ENCODE data around the gene DDX51.
A peak's percentile ranks its signal among the peaks of the same experiment; 100 is the strongest.

DDX51 gene

GRCh38 chr12:132147423-132148367 is 3.6 kb upstream of the DDX51 start:
- TF ChIP-seq CTCF (IDR thresholded peaks at IDR 0.05; ENCODE audit: low read depth, low read length), result no peak
- Histone ChIP-seq H3K9me3 (ENCODE audit: severe bottlenecking) (peaks cover 3% of the 10 kb centered on the region), H3K4me3 (ENCODE audit: low read depth, low read length) (no peak overlapping the region), H3K36me3 (peaks cover 53% of the 10 kb centered on the region), H3K27me3 (ENCODE audit: insufficient read depth, low read depth, severe bottlenecking) (no peaks in the 10 kb centered on the region), H3K27ac (no peak overlapping the region)
- DNase-seq, result no peak

GRCh38 chr12:132146772-132147422 is 2.8 kb upstream of the DDX51 start:
- no peak for TF ChIP-seq CTCF (IDR thresholded peaks at IDR 0.05; ENCODE audit: low read depth, low read length)
- Histone ChIP-seq H3K27ac (no peak overlapping the region), H3K27me3 (ENCODE audit: insufficient read depth, low read depth, severe bottlenecking) (no peaks in the 10 kb centered on the region), H3K9me3 (ENCODE audit: severe bottlenecking) (peaks cover 3% of the 10 kb centered on the region), H3K36me3 (peaks cover 55% of the 10 kb centered on the region), H3K4me3 (ENCODE audit: low read depth, low read length) (no peak overlapping the region)
- DNase-seq, result no peak

GRCh38 chr12:132146098-132146497 is 2.0 kb upstream of the DDX51 start:
- Histone ChIP-seq H3K36me3 (peaks cover 55% of the 10 kb centered on the region), H3K27ac (no peak overlapping the region), H3K4me3 (ENCODE audit: low read depth, low read length) (no peak overlapping the region), H3K9me3 (ENCODE audit: severe bottlenecking) (peaks cover 3% of the 10 kb centered on the region), H3K27me3 (ENCODE audit: insufficient read depth, low read depth, severe bottlenecking) (no peaks in the 10 kb centered on the region)
- TF ChIP-seq CTCF (IDR thresholded peaks at IDR 0.05; ENCODE audit: low read depth, low read length), result no peak
- no peak for DNase-seq

- Histone ChIP-seq H3K27ac (no peak overlapping the region), H3K27me3 (ENCODE audit: insufficient read depth, low read depth, severe bottlenecking) (no peaks in the 10 kb centered on the region), H3K9me3 (ENCODE audit: severe bottlenecking) (peaks cover 3% of the 10 kb centered on the region), H3K4me3 (ENCODE audit: low read depth, low read length) (no peak overlapping the region; the same call in 1 of the 2 replicates), H3K36me3 (peaks cover 58% of the 10 kb centered on the region)
- TF ChIP-seq CTCF (IDR thresholded peaks at IDR 0.05; ENCODE audit: low read depth, low read length), result no peak
- DNase-seq, result no peak
These were observed 1.2 kb upstream of the DDX51 start for GRCh38 chr12:132145334-132145733.

GRCh38 chr12:132144810-132145168 is 670 bp upstream of the DDX51 start:
- Histone ChIP-seq H3K4me3 (ENCODE audit: low read depth, low read length) (peak overlapping the region; percentile 76), H3K36me3 (peaks cover 63% of the 10 kb centered on the region), H3K27me3 (ENCODE audit: insufficient read depth, low read depth, severe bottlenecking) (no peaks in the 10 kb centered on the region), H3K9me3 (ENCODE audit: severe bottlenecking) (peaks cover 3% of the 10 kb centered on the region), H3K27ac (peak overlapping the region; percentile 77)
- DNase-seq, result no peak
- no peak for TF ChIP-seq CTCF (IDR thresholded peaks at IDR 0.05; ENCODE audit: low read depth, low read length)
